ENCODE results near the gene MEIOB.
"Not testable (repeated sequence)": the region's sequence is repeated elsewhere in the genome, so short reads cannot be mapped to it uniquely, and the experiment has no call there.

Gene MEIOB, protein sequence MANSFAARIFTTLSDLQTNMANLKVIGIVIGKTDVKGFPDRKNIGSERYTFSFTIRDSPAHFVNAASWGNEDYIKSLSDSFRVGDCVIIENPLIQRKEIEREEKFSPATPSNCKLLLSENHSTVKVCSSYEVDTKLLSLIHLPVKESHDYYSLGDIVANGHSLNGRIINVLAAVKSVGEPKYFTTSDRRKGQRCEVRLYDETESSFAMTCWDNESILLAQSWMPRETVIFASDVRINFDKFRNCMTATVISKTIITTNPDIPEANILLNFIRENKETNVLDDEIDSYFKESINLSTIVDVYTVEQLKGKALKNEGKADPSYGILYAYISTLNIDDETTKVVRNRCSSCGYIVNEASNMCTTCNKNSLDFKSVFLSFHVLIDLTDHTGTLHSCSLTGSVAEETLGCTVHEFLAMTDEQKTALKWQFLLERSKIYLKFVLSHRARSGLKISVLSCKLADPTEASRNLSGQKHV

DNA sequence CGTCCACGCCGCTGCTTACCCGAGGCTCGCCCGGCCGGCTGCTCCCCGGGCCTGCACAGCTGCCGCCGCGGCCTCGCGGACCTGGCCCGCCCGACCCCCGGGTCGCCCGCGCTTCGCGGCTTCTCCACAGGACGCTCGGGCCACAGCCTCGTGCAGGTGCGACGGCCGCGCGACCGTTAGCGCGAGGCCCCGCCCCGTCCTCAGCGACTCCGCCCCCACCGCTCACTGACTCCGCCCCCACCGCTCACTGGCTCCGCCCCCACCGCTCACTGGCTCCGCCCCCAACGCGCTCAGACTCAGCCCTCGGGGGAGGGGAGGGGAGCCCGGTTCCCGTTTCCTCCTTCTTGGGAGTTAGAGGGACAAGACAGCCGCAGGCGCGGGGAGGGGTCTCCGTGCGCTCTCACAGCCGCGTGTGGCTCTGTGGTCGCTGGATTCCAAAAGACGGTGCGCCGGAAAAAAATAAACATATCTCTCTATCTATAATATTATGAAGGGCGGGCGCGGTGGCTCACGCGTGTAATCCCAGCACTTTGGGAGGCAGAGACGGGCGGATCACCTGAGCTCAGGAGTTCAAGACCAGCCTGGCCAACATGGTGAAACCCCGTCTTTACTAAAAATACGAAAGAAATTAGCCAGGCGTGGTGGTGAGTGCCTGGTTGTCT is at the start of gene MEIOB:
TSS of gene MEIOB (minus strand) at position 191 of the 662 bp plus-strand sequence. CDS start 3,989 bp downstream, outside the sequence.
- DNase-seq (ENCODE audit: low read depth in 2 of 2) = peak; percentile 28 to 44

DNA sequence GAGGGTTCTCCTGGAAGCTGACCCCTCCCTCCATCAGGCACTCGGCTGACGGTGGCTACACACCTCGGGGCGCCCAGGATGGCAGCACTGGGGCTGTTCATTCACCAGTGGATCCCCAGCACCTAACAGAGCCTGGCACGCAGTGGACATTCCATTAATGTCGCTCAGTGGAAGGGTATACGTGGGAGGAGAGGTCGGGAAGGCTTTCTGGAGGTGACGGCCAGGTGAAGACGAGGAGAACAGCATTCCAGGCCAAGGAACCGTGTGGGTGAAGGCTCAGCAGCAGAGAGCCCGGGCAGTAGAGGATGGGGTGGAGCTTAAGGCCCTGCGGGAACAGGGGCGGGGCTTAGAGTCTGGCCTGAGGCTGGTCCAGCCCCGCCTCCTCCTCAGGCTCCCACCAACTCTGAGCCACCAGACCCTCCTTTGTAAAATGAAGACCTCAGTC is 48.8 kb upstream of the MEIOB start:
- DNase-seq (ENCODE audit: low read depth in 2 of 2) = no peak

DNA sequence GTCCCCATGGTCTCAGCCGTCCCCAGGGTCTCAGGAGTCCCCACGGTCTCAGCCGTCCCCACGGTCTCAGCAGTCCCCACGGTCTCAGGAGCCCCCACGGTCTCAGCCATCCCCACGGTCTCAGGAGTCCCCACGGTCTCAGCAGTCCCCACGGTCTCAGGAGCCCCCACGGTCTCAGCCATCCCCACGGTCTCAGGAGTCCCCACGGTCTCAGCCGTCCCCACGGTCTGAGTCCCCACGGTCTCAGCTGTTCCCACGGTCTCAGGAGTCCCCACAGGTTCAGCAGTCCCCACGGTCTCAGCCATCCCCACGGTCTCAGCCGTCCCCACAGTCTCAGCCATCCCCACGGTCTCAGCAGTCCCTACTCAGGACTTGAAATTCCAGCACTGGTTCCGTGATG is 48.2 kb upstream of the MEIOB start:
- DNase-seq (ENCODE audit: low read depth in 2 of 2) = not testable (repeated sequence)

DNA sequence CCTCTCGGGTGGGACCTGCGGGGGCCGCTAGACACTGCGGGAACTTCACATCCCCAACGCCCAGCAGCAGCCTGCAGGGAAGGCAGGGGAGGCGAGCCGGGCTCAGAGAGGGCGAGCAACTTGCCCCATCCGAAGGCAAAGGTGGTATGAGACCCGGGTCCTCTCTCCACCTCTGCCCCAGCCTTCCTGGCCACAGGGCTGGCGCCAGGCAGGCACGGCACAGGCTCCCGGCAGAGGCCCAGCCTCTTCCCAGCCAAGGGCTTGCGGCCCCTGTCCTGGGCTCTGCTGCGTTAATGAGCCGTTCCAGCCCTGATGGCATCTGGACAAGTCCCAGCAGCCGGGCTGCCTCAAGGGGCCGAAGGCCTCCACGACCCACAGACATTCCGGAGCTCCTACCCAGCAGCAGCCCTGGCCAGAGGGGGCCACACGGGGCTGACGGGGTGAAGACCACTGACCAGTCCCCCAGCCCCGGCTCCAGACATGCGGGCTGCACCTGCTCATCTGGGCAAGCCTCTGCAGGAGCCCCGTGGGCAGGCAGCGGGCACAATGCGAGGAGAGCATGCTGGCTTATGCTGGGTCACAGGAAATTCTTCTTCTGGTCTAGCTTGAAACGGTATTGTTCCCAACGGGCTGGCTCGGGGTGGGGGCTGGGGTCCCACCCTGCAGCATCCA is 47.5 kb upstream of the MEIOB start:
- DNase-seq (ENCODE audit: low read depth in 2 of 2) = no peak

DNA sequence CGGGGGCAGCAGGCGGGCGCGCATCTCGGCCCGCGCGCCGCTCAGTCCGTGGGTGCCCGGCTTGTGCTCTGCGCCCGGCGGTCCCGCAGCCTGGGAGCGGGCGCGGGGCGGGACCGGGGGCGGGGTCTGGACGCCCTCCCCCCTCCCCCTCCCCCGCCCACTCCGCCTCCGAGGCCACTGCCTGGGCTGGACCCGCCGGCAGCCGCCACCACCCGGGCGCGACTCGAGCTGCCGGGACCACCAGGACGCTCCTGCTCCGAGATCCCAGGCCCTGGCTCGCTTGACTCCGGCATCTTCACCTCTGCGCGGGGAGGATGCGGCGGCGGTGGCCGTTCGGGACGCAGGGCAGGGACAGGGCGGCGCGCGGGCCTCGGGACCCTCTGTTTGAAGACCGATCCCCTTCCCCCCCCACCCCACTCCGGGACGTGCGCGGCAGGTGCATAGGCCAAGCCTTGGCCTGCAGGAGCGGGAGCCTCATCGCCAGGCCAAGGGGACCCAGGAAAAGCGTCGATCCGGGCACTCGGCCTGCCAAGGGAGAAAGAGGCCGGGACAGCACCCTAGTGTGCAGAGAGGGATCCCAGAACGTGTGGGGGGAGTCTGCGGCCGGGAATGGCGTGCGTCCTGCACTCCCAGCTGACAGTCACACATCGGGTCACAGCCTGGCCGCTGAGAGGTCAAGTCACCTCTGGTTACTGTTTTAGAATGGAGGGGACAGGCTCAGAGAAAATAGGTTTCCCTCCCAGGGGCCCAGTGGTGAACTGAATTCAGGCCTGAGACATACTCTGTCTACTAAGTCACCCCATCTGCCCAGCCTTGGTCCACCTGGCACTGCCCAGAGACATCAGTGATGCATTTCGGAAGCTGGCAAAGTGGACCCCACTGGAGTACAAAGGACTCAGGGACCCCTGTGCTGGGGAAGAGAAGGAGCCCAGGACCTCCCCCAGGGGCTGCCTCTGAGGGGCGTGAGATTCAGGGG is 46.7 kb upstream of the MEIOB start, which contains the start of gene HS3ST6:
TSS of gene HS3ST6 (minus strand) at position 65 of the 976 bp plus-strand sequence. CDS start 92 bp downstream, outside the sequence.
- no peak for DNase-seq (ENCODE audit: low read depth in 2 of 2)

DNA sequence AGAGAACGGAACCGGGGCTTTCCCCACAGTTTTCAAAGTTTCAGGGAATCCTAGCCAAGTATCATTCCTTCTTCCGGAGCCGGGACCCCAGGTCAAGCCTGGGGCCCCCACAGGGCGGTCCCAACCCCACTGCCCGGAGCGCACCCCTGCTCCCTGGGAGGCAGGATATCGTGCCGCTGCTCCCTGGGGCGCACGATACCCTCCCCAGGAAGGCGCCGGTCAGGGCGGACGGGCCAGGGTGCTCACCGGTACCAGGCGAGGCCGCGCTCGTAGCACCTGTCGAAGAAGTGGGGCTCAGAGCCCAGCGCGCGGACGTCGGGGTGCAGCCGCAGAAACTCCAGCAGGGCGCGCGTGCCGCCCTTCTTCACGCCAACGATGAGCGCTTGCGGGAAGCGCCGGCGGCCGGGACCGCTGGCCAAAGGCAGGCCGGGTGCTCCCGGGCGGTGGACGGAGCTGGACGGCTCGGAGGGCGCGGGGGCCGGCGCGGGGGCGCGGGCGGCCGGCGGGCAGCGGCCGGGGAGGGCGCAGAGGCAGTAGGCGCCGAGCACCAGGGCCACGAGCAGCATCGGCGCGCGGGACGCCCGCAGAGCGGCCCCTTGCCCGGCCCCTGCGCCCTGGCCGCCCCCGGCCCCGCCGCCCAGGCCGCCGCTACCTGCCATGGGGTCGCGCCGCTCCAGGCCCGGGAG is 45.8 kb upstream of the MEIOB start:
- no peak for DNase-seq (ENCODE audit: low read depth in 2 of 2)

DNA sequence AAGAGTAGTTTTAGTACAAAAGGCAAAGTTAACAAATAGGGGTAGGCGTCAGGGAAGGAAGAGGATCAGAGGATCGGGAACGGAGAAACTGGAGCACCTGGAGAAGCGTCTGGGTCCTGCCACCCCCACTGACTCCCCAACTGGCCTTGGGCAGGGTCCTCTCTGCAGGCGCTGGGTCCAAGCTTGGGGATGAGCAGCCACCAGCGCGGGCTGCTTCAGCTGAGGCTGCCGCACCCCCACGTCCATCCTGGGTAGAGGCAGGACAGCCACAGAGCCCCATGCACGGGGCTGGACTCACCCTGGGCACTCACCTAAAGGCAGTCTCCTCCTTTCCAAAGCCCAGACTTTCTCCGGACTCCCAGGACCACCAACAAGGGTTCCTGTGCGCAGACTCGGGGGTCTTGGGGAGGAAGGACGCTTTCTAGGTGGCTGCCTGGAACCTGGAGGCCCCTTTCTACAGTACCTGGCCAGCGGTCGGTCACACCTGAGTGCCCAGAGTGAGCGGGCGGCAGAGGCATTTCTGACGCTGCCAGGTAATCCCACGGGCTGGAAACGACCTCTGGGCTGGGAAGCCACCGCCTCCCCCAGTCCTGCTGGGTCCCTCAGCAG is 45.2 kb upstream of the MEIOB start:
- DNase-seq (ENCODE audit: low read depth in 2 of 2) = no peak

DNA sequence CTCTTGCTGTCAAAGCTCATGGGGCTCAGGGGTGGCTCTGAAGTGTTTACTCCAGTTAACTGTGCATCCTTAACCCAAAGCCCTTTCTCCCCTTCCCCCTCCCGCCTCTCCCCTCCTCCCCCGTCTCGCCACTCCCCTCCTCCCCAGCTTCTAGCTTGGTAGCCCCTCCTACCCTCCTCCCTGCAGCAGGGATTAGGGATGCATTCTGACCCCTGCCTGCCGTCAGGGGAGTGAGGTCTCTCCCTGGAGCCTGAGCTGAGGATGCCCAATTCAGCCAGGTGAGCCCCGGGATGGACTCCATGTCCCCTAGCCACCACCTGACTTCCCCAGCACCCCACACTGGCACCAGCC is 44.7 kb upstream of the MEIOB start:
- DNase-seq (ENCODE audit: low read depth in 2 of 2) = no peak

DNA sequence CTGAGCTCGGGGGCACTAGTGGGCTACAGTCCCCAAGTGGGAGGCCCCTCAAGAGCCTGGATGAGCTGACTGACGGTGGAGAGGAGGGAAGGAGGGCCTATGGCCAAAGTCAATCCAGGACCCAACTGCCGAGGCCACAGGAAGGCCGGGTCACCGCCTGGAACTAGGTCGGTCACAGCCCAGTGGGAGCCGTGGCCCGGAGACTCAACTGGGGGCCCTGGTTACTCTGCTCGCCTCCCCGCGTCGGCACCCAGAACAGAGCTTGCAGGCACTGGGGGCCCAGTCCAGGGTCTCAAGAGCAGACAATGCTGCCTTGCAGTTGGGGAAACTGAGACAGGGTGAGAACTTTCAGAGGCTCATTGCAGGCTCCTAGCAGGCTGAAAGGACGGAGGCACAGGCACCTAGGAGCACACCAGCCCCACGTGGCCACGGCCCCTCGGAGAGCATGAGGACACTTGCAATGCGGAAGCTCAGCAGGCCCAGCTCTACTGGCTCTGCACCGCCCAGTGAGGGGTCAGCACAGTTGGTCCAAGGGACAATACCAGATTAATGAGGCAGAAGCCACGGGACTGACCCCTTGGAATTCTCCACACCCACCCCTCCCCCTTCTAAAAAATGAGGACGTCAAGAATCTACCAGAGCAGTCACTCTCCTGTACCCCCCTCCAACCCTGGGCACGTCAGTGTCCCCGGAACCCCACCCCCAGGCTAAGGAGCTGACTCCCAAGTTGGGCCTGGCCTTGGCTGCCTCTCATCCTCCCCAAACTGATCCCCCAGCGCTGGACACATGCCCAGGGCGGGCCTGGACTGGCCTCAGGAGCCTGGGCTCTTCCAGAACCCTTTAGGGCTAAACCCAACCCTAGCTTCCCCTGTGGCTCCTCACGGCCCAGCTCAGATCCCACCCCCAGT is 44.0 kb upstream of the MEIOB start:
- DNase-seq (ENCODE audit: low read depth in 2 of 2) = no peak

DNA sequence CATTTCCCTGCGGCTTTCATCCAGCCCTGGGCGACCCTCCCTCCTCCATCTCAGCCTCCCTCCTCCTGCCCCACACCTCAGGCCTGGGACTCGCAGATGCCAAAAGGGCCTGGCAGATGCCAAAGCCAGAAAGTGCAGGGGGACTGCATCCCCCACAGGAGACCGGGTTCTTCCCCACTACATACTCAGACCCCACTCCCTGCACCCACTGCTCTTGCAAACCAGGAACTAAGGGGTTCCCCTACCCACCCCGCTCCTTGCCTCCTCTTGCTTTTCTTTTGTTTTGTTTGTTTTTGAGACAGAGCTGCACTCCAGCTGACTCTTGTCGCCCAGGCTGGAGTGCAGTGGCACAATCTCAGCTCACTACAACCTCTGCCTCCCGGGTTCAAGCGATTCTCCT is 43.0 kb upstream of the MEIOB start:
- DNase-seq (ENCODE audit: low read depth in 2 of 2) = no peak

DNA sequence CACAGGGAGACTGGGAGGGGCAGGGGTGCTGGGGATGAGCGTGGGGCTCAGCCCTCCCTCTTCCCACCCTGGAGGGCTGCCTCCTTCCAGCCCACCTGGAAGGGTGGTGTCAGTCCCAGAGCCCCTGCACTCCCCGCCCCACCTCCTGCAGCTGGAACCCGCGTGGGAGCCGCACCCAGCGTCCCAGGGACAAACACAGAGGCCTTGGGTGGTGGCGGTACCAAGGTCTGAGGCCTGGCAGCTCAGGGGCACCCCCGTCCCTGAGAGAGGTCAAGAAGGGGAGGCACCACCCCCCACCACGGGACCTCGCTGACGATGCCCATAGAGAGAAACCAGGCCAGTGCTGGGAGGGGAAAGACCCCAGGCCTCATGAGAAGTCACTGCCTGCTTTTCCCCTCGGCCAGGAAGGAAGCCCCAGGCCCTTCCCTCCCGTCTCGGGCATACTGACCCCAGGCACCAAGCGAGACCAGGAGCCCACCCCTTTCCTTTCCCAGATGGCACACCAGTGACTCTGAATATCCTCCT is 42.2 kb upstream of the MEIOB start:
- no peak for DNase-seq (ENCODE audit: low read depth in 2 of 2)

DNA sequence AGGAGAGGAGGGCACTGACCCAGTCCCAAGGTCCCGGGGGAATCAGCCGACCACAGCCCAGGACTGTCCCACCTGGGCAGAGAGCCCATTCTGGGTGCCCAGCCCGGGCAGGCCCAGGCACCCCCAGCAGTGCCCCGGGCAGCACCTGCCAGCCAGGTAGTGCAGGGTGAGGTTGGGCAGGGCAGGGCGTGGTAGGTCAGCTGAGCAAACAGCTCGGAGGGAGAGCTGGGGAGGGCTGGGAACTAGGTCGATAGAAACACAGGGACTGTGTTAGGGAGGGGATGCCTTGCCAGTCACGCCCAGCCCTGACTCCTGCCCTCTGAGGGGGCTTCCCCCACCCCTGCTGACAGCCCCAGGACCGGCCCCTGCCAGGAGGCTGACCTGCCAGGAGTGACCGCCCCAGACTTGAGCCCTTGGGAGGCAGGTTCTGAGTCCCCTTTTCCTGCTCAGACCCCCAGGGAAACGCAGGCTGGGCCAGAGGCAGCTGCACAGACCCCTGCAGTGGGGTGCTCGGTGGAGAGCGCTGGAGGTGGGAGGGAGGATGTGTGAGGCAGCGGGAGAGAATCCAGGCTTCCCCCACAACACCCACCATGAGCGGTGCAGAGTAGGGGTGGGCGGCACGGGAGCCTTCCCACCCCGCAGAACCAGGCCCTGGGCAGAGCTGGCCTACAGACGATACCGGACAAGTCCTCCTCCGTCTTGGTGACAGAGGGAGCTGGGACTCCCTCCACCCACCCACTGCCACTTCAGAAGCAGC is 41.5 kb upstream of the MEIOB start:
- DNase-seq (ENCODE audit: low read depth in 2 of 2) = no peak

DNA sequence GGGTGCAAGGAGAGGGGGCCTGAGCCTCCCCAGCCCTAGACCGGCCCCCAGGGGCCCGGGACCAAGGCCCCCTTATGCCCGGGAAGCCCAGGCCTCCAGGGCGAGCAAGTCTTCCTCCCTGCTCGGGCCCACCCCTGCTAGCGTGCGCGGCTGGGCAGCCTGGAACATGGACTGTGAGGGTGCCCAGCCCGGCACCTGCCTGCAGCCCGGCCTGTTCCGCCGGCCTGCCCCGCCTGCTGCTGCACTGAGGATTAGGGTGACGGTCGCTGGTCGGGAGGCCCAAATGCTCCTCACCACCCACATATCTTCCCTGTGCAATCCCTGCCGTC is 40.2 kb upstream of the MEIOB start:
- no peak for DNase-seq (ENCODE audit: low read depth in 2 of 2)

DNA sequence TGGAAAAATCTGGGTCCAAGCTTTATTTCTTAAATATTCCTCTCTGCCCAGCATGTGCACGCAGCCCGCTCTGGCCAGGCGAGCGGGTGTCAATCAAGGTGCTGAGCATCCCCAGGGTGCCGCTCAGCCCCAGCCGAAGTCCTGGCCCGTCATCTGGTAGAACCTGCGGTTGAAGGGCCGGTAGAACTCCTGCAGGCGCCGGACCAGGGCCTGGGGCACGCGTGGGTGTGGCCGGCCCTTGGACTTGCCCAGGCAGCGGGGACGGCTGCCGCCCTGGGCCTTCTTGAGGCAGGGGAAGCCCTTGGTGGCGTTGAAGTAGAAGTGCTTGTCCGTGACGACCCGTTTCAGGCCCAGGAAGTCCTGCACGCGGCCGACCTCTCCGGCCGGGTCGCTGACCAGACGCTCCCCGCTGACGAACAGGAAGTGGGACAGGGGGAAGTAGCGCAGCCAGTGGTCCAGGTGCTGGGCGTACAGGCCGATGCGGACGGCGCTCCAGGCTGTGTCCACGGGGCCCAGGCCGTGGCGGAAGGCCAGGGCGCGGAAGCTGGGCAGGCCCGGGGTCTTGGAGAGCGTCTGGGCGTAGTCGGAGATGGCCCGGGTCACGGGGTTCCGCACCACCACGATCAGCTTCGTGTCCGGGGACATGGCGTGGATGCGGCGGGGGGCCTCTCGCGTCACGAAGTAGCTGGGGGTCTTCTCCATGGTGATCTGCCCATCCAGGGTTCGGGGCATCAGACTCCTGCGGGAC is 39.7 kb upstream of the MEIOB start:
- DNase-seq (ENCODE audit: low read depth in 2 of 2) = no peak

DNA sequence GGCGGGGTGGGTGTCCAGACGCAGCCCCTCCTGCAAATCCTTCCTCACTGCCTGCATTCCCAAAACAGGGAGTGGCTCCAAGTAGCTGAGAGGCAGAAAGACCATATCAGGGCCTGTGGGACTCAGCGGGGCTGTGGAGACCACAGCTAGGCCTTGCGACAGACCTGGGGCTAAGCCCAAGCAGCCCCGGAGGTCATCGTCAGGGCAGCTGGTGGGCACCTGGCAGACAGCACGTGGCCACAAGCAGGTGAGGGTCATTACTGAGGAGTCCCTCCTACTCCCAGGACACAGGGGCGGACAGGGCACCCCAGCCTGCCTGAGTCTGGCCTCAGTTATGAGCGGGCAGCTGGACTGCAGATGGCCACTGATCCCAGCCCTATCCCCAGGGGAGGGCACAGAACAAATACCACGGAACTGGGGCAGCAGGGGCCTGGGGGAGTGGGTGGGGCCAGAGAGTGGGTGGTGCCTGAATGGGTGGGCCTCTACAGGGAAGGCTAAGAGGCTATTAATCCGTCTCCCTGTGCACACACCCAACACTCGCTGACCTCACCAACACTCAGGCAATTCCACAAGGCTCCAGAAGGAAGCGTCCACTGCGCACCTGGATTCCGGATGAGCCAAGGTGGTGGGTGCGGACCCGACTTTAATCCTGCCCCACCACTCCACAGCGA is 37.7 kb upstream of the MEIOB start:
- no peak for DNase-seq (ENCODE audit: low read depth in 2 of 2)

DNA sequence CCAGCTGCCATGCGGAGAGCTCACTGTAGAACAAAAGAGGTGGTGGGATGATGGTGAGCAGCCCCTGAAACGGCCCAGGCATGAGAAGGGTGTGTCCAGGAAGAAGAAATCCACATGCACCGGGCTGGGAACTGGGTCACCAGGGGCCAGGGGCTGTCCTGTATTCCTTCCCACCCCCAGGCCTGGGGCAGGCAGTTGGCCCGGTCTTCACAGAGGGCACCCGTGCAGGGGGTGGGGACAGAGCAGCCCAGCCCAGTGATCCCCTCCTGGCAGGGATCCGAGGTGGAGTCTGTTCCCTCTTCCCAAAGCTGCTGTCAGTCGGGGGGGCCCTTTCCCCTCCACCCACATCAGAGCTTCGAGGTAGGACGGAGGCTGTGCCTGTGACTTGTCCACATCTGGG is 37.0 kb upstream of the MEIOB start:
- no peak for DNase-seq (ENCODE audit: low read depth in 2 of 2)

DNA sequence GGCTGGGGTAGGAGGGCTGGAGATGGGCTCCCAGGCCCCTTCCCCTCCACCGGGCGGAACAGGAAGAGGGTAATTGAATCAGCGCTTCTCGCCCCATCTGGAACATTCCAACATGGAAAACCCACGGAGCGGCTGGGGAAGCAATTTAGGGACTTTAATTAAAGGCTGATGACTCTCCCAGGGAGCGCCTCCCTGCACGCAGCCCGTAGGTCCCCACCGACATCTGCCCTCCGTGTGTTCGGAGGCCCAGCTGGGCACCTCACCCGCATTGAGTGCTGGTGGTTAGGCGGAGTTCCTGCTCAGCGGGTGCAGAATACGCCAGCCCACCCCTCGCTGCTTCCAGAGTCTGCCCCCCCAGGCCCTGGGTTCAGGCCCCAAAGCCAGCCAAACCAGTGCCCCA is 36.2 kb upstream of the MEIOB start:
- no peak for DNase-seq (ENCODE audit: low read depth in 2 of 2)
